AG09319 (cell line): Measurements from ENCODE around the gene POLQ.

ENCODE experiments used
- DNase-seq: peaks from one replicate; pipeline ENCODE4 v3.0.0-alpha.2; 2010; ENCODE audit warnings: low read depth; ENCODE audit errors: extremely low read depth
- TF ChIP-seq, protein P1 (sequence below): IDR thresholded peaks from 2 replicates; pipeline ENCODE4 v1.5.1; 2011; ENCODE audit warnings: low read depth, mild to moderate bottlenecking, inconsistent platforms, low read length, moderate library complexity

POLQ gene

DNA sequence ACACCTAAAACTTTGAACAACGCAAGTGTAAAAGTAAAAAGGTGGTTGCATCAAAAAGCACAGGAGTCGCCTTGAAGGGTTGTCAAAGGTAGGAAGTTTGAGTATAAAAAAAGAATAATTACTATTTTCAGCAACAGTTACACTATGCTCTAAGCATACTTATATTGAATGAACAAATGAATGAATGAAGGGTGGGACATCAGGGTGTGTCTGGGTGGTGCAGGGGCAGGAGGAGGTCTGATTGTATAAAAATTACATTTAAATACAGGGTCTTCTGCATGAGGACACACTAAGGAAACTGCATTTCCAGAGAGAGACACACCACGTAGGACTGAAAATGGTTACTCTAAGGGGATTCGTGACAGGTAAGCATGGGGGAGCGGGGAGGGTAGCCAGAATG is 21.9 kb upstream of the POLQ start, which contains the start of gene ARGFX:
ARGFX (plus strand) TSS at position 301 of the 400 bp plus-strand sequence. CDS start 2,765 bp downstream, outside the sequence.
- TF ChIP-seq, protein P1, sequence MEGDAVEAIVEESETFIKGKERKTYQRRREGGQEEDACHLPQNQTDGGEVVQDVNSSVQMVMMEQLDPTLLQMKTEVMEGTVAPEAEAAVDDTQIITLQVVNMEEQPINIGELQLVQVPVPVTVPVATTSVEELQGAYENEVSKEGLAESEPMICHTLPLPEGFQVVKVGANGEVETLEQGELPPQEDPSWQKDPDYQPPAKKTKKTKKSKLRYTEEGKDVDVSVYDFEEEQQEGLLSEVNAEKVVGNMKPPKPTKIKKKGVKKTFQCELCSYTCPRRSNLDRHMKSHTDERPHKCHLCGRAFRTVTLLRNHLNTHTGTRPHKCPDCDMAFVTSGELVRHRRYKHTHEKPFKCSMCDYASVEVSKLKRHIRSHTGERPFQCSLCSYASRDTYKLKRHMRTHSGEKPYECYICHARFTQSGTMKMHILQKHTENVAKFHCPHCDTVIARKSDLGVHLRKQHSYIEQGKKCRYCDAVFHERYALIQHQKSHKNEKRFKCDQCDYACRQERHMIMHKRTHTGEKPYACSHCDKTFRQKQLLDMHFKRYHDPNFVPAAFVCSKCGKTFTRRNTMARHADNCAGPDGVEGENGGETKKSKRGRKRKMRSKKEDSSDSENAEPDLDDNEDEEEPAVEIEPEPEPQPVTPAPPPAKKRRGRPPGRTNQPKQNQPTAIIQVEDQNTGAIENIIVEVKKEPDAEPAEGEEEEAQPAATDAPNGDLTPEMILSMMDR: no peak
- DNase-seq: no peak

DNA sequence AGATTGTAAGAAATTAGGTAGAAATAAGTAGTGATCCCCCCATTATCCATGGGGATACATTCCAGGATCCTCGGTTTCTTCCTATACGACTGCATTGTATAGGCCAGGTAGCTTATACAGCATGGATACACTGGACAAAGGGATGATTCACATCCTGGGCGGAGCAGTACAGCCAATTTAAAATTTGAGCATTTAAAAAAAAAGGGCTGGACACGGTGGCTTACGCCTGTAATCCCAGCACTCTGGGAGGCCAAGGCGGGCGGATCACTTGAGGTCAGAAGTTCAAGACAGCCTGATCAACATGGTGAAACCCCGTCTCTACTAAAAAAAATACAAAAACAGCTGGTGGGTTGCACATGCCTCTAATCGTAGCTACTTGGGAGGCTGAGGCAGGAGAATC is 21.0 kb upstream of the POLQ start:
- TF ChIP-seq, protein P1: no peak

DNA sequence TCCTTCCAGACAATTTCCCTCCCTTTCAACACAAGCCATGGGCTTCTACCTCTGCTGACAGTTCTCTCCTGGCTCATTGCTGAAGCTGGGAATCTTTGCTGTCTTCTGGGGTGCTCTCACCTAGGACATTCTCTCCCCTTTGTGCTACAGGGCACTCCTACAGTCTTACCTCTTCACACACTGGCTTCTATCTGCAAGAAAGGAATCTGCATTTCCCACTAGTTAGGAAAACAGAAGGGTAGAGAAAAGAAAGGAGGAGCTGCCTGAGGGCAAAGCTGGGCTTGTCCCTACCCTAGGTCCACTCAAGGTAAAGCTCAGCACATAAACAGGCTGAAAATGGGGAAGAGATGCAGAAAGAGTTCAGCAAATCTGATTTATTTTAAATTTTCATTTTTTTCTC is 16.4 kb upstream of the POLQ start:
- TF ChIP-seq, protein P1: no peak
- DNase-seq: no peak

More for the DNA sequence above, 21.0 kb upstream of the POLQ start:
- no peak for DNase-seq

DNA sequence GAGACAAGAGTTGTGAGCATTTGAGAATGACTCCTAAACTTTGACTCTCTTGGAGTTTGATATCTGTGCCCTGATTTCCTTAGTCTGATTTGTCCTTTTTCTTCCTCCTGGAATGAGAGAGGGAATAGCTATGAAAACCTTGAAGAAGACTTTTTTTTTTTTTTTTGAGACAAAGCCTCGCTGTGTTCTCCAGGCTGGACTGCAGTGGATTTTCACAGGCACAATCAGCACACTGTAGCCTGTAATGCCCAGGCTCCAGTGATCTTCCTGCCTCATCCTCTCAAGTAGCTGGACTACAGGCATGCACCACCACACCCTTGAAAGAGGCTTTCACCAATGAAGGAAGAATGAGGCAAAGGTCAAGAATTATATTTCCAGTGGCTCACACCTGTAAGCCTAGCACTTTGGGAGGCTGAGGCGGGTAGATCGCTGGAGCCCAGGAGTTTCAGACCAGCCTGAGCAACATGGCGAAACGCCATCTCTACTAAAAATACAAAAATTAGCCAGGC is 11.7 kb upstream of the POLQ start:
- TF ChIP-seq, protein P1: no peak

DNA sequence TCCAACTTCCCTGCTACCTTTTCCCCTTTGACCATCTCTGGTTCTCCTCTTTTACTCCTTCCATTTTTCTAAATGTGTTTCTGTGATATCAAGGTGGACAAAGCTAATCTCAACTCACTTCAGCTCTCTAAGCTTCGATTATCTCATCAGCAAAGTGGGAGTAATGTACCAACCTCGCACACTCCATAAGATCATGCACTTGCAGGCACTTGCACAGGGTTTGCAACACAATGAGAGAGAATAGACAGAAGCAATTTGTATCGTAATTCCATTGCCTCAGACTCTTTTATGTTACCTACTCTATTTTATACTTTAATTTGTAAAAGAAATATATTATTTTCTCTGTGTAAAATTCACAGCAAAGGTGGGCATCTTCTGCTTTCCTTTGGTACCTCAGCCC is 7.0 kb upstream of the POLQ start:
- TF ChIP-seq, protein P1: no peak
- no peak for DNase-seq

More for the DNA sequence above, 11.7 kb upstream of the POLQ start:
- DNase-seq: no peak

DNA sequence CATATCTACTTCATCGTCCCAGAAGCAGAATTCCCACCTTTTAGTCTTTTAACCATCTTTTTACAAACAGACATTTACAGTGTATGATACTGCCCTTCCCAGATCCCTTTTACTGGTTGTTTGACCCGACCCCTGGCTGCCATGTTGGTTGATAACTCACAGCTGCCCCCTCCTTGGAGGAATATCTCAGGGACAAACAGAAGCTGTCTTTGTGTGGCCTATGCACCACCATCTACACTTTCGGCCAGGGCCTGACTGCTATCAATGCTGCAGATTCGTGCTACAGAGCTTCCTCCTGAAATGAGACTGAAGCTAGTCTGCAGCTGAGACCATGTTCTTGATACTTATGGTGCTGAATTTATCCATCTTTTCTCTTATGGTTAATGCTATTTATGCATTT is 6.6 kb upstream of the POLQ start:
- TF ChIP-seq, protein P1: no peak

DNA sequence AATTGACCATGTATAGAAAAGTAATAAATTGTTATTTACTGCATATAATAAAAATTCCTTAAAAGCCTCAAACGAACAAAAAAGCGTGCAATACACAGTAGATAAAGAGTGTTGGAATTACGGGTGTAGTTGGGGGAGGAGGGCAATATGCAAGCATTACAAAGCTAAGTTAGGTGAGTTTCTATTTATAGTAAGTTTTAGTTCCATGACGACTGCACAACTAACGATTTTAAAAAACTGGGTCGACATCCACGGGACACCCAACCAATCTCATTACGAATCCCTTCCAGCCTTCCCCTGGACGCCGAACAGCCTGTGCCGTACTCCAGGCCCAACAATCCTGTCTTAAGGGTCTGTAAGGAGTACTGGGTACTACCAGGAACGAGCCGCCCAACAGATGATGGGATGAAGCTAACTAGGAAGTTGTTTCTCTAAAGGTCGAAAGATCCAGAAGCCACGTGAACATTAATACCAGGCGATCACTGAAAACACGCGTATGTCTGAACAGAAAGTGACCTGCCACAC is 677 bp downstream of the POLQ start:
- TF ChIP-seq, protein P1: no peak
- no peak for DNase-seq

More for the DNA sequence above, 6.6 kb upstream of the POLQ start:
- no peak for DNase-seq
